Mesenchymal stem cell (in vitro differentiated cells and primary cell): ENCODE measurements around the gene ITGAV.

Source experiments
- DNase-seq: peaks from one replicate; pipeline ENCODE4 v3.0.0-alpha.2; 2013
- H2AFZ ChIP-seq: one replicate; pipeline ENCODE4 v1.6.1; 2013; ENCODE audit warnings: low read depth, mild to moderate bottlenecking, control low read depth, inconsistent platforms, low read length, moderate library complexity
- H2AK5ac ChIP-seq: 2 replicates; pipeline ENCODE4 v1.6.1; 2013; ENCODE audit warnings: low read length, moderate library complexity, mild to moderate bottlenecking, inconsistent platforms; ENCODE audit not compliant: severe bottlenecking
- H2BK120ac ChIP-seq: one replicate; pipeline ENCODE4 v1.6.1; 2013; ENCODE audit warnings: low read depth, mild to moderate bottlenecking, inconsistent platforms, low read length, moderate library complexity
- H2BK12ac ChIP-seq, 2 experiments: one replicate each; pipeline ENCODE4 v1.6.1; 2013; ENCODE audit warnings: inconsistent platforms in 2 of 2, low read length in 2 of 2, mild to moderate bottlenecking in 2 of 2, moderate library complexity in 2 of 2, control low read depth in 1 of 2
- H2BK15ac ChIP-seq: one replicate; pipeline ENCODE4 v1.6.1; 2013; ENCODE audit warnings: mild to moderate bottlenecking, low read depth, inconsistent platforms; ENCODE audit not compliant: poor library complexity, severe bottlenecking
- H2BK5ac ChIP-seq: 2 replicates; pipeline ENCODE4 v1.6.1; 2013; ENCODE audit warnings: low read depth, mild to moderate bottlenecking, low read length, control low read depth, inconsistent platforms; ENCODE audit not compliant: poor library complexity, severe bottlenecking
- H3K14ac ChIP-seq, 2 experiments: one replicate each; pipeline ENCODE4 v1.6.1; 2013; ENCODE audit warnings: inconsistent platforms in 2 of 2, low read length in 2 of 2, control low read depth in 1 of 2, mild to moderate bottlenecking in 1 of 2, moderate library complexity in 1 of 2
- H3K18ac ChIP-seq, 2 experiments: one replicate each; pipeline ENCODE4 v1.6.1; 2013; ENCODE audit warnings: inconsistent platforms in 2 of 2, low read length in 2 of 2, control low read depth in 1 of 2, low read depth in 1 of 2, mild to moderate bottlenecking in 1 of 2
- H3K23ac ChIP-seq, 2 experiments: one replicate each; pipeline ENCODE4 v1.6.1; 2013; ENCODE audit warnings: inconsistent platforms in 2 of 2, low read length in 2 of 2, mild to moderate bottlenecking in 2 of 2, moderate library complexity in 2 of 2, control low read depth in 1 of 2
- H3K27ac ChIP-seq: 2 replicates; pipeline ENCODE4 v1.5.1; 2013; ENCODE audit warnings: mild to moderate bottlenecking, moderate library complexity, low read length, control low read depth, inconsistent platforms; ENCODE audit not compliant: poor library complexity, severe bottlenecking
- H3K27me3 ChIP-seq, 2 experiments: 2 replicates each; pipeline versions ENCODE4 v1.6.1 to v1.7.0; 2013; ENCODE audit warnings: low read length in 2 of 2, mild to moderate bottlenecking in 2 of 2, moderate library complexity in 2 of 2, control low read depth in 1 of 2, inconsistent platforms in 1 of 2; ENCODE audit not compliant: control insufficient read depth in 1 of 2, insufficient read depth in 1 of 2
- H3K36me3 ChIP-seq, 2 experiments: 2 replicates each; pipeline versions ENCODE4 v1.6.1 to v1.7.0; 2013; ENCODE audit warnings: low read length in 2 of 2, control low read depth in 1 of 2, inconsistent platforms in 1 of 2, low read depth in 1 of 2, mild to moderate bottlenecking in 1 of 2; ENCODE audit not compliant: insufficient read depth in 2 of 2, control insufficient read depth in 1 of 2
- H3K4ac ChIP-seq, 2 experiments: one replicate each; pipeline ENCODE4 v1.6.1; 2013; ENCODE audit warnings: inconsistent platforms in 2 of 2, low read length in 2 of 2, mild to moderate bottlenecking in 2 of 2, moderate library complexity in 2 of 2, control low read depth in 1 of 2, low read depth in 1 of 2
- H3K4me1 ChIP-seq: 2 replicates; pipeline ENCODE4 v1.6.1; 2013; ENCODE audit warnings: low read depth, low read length, control low read depth; ENCODE audit not compliant: control insufficient read depth, insufficient read depth
- H3K4me2 ChIP-seq: 2 replicates; pipeline ENCODE4 v1.6.1; 2013; ENCODE audit warnings: low read length, mild to moderate bottlenecking, inconsistent platforms; ENCODE audit not compliant: poor library complexity, severe bottlenecking
- H3K4me3 ChIP-seq, 2 experiments: 2 replicates each; pipeline versions ENCODE4 v1.5.1 to v1.7.0; 2013; ENCODE audit warnings: low read length in 2 of 2, mild to moderate bottlenecking in 2 of 2, control low read depth in 1 of 2, low read depth in 1 of 2; ENCODE audit not compliant: insufficient read depth in 1 of 2
- H3K79me1 ChIP-seq: replicated peaks from 2 replicates; pipeline ENCODE4 v1.6.1; 2013; ENCODE audit warnings: mild to moderate bottlenecking, control low read depth, low read length, inconsistent platforms; ENCODE audit not compliant: poor library complexity, severe bottlenecking
- H3K9ac ChIP-seq: 2 replicates; pipeline ENCODE4 v1.7.0; 2013; ENCODE audit warnings: mild to moderate bottlenecking, low read length, moderate library complexity
- H3K9me3 ChIP-seq: 2 replicates; pipeline ENCODE4 v1.7.0; 2013; ENCODE audit warnings: mild to moderate bottlenecking, low read length; ENCODE audit not compliant: control insufficient read depth
- H4K8ac ChIP-seq: one replicate; pipeline ENCODE4 v1.6.1; 2013; ENCODE audit warnings: inconsistent platforms, mild to moderate bottlenecking, low read length, moderate library complexity
- H4K91ac ChIP-seq: one replicate; pipeline ENCODE4 v1.6.1; 2013; ENCODE audit warnings: mild to moderate bottlenecking, low read length, inconsistent platforms
- WGBS: methylation state at CpG from one replicate; pipeline ENCODE4 v1.1.7; 2013; ENCODE audit warnings: mixed read lengths; 5-methylcytosine and 5-hydroxymethylcytosine counted together

Gene ITGAV

DNA sequence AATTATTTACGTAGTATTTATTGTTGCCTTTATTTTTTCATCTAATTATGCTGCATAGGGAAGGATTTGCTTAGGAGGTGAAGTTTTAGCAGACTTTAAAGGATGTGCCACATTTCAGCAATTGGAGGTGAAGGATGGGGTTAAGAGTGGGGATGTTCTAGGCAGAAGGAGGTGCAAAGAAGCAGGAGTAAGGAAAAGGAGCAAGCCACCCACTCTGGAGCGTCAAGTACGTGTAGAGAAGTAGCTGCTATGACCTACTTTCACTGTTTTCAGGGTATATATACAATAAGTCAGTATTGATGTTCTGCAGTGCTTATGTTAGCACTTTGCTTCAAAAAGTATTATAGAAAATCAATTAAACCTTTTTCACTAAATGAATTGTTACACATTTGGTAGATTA, 34.4 kb downstream of the ITGAV start:
- Histone ChIP-seq H3K4me2 (no peak overlapping the region), H3K18ac (no peak overlapping the region), H2BK120ac (no peak overlapping the region), H3K9me3 (no peaks in the 10 kb centered on the region), H2BK15ac (no peak overlapping the region), H4K8ac (no peak overlapping the region), H3K27ac (no peak overlapping the region), H3K14ac (no peak overlapping the region), H2AFZ (no peak overlapping the region), H3K23ac (no peak overlapping the region), H3K79me1 (peaks cover 15% of the 10 kb centered on the region), H2BK5ac (no peak overlapping the region), H3K4me3 (no peak overlapping the region), H3K27me3 (no peaks in the 10 kb centered on the region), H2AK5ac (no peak overlapping the region), H2BK12ac (no peak overlapping the region), H4K91ac (no peak overlapping the region), H3K4ac (no peak overlapping the region), H3K9ac (no peak overlapping the region), H3K4me1 (no peaks in the 10 kb centered on the region), H3K36me3 (peaks cover 9 to 38% of the 10 kb centered on the region in 2 experiments)
- 100% methylated on average over 3 of the region's 3 CpGs for WGBS
- no peak for DNase-seq

DNA sequence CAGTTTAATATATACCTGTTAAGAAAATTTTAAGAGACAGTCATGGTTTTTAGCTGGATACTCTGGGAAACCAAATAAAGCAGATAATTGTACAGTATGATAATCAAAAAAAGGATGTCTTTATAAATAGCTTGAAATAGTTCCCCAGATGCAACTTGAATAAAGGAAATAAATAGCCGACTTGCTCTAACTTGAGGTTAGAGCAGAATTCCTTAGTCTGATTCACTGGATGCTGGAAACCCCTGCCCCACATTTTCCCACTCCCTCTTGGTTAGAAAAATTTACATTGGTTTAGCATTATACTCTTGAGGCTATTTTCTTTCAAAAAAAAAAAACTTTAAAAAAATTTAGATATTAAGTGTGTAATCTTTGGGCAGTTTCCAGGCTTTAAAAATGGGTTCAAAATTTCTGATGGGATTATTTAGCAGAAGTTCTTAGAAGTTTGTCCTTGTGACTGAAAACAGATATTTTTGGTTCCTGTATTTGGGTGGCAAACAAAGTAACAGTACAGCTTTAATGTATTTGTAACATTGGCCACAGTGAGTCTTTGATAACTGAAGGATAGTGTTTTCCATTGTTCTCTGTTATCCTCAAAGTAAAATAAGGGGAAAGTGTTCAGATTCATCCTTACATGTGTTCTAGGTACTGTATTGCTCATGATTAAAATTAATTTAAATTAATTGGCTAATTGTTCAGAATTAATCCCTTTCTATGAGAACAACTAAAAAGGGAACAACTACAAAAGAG, 39.6 kb downstream of the ITGAV start:
- no CpG with 5 or more reads among the region's 1 CpG for WGBS
- Histone ChIP-seq H3K79me1 (peaks cover 12% of the 10 kb centered on the region), H2AK5ac (no peak overlapping the region), H3K27ac (no peak overlapping the region), H2BK12ac (no peak overlapping the region), H3K14ac (no peak overlapping the region), H4K91ac (no peak overlapping the region), H2BK120ac (no peak overlapping the region), H2BK5ac (no peak overlapping the region), H3K4me3 (no peak overlapping the region), H3K9me3 (no peaks in the 10 kb centered on the region), H3K23ac (no peak overlapping the region), H3K18ac (no peak overlapping the region), H4K8ac (no peak overlapping the region), H3K4me2 (no peak overlapping the region), H3K9ac (no peak overlapping the region), H2BK15ac (no peak overlapping the region), H2AFZ (no peak overlapping the region), H3K27me3 (no peaks in the 10 kb centered on the region), H3K4me1 (no peaks in the 10 kb centered on the region), H3K36me3 (peaks cover 7 to 16% of the 10 kb centered on the region in 2 experiments), H3K4ac (no peak overlapping the region)
- DNase-seq, result no peak

DNA sequence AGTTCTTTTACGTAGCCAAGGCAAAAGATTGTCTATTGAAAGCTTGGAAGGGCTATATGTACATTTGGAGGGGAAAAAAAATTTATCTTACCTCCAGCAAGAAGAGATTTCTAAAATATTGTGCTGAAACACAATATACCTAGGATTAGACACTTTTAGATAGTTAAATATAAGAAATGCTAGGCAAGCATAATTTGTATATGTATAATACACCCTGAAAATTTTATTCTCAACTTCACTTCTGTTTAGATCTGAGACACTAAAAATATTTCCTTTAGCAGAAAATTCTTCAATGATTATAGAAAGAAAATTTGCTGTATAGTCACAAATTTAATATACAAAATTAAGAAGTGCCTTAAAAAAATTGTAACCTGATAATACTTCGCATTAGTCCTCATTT, 42.6 kb downstream of the ITGAV start:
- H3K36me3 ChIP-seq, result peaks cover 3 to 21% of the 10 kb centered on the region in 2 experiments
- no peak for DNase-seq
- H2BK5ac ChIP-seq, result no peak overlapping the region
- WGBS, result no CpG with 5 or more reads among the region's 2 CpGs
- no peak overlapping the region for H3K27ac ChIP-seq
- no peaks in the 10 kb centered on the region for H3K27me3 ChIP-seq
- H3K18ac ChIP-seq, result no peak overlapping the region
- no peak overlapping the region for H3K4ac ChIP-seq
- peaks cover 6% of the 10 kb centered on the region for H3K79me1 ChIP-seq
- H2BK12ac ChIP-seq, result no peak overlapping the region
- H2BK15ac ChIP-seq, result no peak overlapping the region
- H3K4me1 ChIP-seq, result no peaks in the 10 kb centered on the region
- H3K9ac ChIP-seq, result no peak overlapping the region
- no peak overlapping the region for H2AFZ ChIP-seq
- H3K4me3 ChIP-seq, result no peak overlapping the region
- no peak overlapping the region for H3K23ac ChIP-seq
- no peak overlapping the region for H4K8ac ChIP-seq
- H2AK5ac ChIP-seq, result no peak overlapping the region
- no peak overlapping the region for H2BK120ac ChIP-seq
- no peak overlapping the region for H3K14ac ChIP-seq
- H3K4me2 ChIP-seq, result no peak overlapping the region
- no peaks in the 10 kb centered on the region for H3K9me3 ChIP-seq
- H4K91ac ChIP-seq, result no peak overlapping the region

DNA sequence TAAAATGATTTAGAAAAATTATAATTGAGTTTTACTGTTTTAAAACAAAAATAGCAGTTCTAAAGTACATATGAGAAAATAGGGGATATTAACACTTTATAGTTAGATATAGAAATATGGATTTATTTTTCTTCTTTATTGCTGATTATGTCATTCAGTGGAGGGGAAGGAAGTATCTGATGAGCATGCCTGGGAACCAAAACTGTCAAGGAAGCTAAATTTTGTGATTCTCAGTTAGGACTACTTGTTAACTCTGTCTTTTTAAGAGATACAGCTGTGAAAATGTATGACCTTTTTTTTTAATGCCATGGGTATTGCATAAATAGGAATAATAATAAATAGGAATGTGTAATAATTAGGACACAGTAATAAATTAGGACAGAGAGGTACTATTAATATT, 44.8 kb downstream of the ITGAV start:
- no peak overlapping the region for H2BK5ac ChIP-seq
- H3K18ac ChIP-seq, result no peak overlapping the region
- no peak overlapping the region for H3K4me2 ChIP-seq
- no peak overlapping the region for H3K4ac ChIP-seq
- H3K79me1 ChIP-seq, result peaks cover 8% of the 10 kb centered on the region
- H3K4me1 ChIP-seq, result no peaks in the 10 kb centered on the region
- H3K23ac ChIP-seq, result no peak overlapping the region
- no peak overlapping the region for H3K27ac ChIP-seq
- H2BK12ac ChIP-seq, result no peak overlapping the region
- H3K14ac ChIP-seq, result no peak overlapping the region
- no peak for DNase-seq
- H3K27me3 ChIP-seq, result no peaks in the 10 kb centered on the region
- no peak overlapping the region for H2AFZ ChIP-seq
- no peak overlapping the region for H3K9ac ChIP-seq
- no peak overlapping the region for H2BK120ac ChIP-seq
- H2AK5ac ChIP-seq, result no peak overlapping the region
- no peak overlapping the region for H2BK15ac ChIP-seq
- H3K4me3 ChIP-seq, result no peak overlapping the region
- no peak overlapping the region for H4K91ac ChIP-seq
- peaks cover 6 to 43% of the 10 kb centered on the region in 2 experiments for H3K36me3 ChIP-seq
- no peak overlapping the region for H4K8ac ChIP-seq
- no peaks in the 10 kb centered on the region for H3K9me3 ChIP-seq
